ENCODE measurements around the gene POLR2F.

Gene POLR2F

DNA sequence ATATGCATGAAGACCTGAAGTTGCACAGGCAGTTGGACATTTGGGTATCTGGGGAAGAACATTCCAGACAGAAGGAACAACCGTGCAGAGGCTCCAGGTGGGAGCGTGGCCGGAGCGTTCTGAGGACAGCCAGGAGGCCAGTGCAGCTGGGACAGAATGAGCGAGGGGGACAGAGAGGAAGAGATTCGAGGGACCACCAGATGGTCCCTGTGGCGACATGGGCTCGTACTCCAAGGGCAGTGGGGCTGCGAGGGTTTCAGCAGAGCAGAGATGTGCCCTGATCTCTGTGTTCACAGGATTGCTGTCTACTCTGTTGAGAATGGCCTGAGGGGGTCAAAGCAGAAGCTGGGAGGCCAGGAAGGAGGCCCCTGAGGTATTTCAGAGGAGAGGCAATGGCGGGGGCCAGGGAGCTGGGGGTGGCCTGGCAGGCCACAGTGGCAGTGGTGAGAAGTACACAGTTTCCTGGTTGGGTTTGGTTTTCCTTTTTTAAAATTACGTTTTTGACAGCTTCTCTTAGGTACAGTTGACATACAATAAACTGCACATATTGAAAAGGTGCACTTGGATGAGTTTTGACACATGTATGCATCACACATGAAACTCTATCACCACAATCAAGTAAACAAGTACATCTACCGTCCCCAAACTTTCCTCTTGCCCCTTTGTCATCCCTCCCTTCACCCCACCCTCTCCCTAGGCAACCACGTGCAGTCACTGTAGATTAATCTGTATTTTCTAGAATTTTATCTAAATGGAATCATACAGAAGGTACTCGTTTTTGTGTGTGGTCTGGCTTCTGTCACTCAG is 55.7 kb downstream of the POLR2F start:
- DNase-seq, result no peak

DNA sequence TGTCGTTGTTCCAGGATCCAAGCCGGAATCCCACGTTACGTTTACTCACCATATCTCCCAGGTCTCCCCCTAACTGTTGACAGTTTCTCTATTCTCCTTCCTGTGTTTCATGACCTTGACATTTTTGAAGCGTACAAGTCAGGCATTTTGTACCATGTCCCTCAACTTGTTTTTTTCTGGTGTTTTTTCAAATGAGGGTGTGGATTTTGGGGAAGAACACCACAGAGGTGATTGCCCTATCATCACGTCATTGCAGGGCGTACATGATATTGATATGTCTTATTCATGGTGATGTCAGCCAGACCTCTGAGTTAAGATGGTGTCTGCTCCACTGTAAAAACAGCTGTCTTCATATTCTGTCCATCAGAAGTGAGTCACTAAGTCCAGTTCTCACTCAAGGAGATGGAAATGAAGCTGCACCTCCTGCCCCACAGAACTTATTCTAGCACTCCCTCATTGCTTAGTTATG is 59.1 kb downstream of the POLR2F start:
- DNase-seq, result no peak

DNA sequence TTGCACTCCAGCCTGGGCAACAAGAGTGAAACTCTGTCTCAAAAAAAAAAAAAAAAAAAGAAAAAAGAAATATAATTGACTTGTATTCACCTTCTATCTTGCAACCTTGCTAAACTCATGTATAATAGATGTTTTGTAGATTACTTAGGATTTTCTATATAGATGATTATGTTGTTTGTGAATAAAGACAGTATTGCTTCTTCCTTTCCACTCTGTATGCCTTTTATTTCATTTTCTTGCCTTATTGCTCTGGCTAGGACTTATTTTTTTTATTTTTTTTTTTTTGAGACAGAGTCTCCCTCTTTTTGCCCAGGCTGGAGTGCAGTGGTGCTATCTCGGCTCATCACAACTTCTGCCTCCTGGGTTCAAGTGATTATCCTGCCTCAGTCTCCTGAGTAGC is 60.6 kb downstream of the POLR2F start:
- DNase-seq, result no peak

- DNase-seq, result no peak
Measured at GRCh38 chr22:38016182-38017151, 63.0 kb downstream of the POLR2F start.

DNA sequence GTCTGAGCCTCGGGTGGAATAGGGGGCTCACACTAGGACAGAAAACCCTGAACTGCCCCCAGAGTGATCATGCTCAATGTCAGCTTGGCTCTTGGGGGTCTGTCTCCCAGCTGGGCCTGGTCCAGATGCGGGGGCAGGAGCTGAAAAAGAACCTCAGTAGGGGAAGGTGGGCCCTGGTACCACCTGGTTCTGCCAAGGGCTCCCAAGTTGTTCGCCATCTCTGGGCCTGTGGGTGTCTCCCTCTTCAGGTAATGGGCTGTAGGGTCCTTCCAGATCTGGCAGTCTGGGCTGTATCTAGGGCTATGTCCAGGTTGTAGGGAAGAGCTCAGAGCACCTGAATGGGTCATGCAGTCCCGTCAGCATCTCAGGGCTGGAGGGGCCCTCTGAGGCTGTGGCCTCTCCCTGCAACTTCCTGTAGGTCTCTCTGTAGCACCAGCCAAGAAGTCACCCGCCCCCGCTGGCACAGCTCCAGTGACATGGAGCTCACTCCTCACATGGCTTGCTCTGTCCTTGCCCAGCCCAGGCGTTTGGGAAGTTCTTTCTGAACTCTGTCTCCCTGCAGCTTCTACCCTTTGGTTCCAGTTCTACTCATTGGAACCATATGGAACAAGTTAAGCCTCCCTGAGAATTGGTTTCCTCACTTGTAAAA is 63.9 kb downstream of the POLR2F start:
- no peak for DNase-seq

- no peak for DNase-seq
Measured at GRCh38 chr22:38017939-38018885, 64.7 kb downstream of the POLR2F start.

Measured in effector CD4-positive, alpha-beta T cell (primary cell).